CD8-positive, alpha-beta memory T cell (primary cell): ENCODE results near the gene PTPRT. TPM values are rescaled to one million over a fixed set of nuclear protein-coding genes. Genes with fewer than 3 reads are reported as not detected.

ENCODE experiments used
- CTCF ChIA-PET: fragments of 350-600 bp; sonication (Branson Sonifier 250); formaldehyde crosslinking; loops from one replicate; lab custom pipeline; 2021; ENCODE audit warnings: antibody characterized with exemption; lab: Charles Lee
- POLR2A ChIA-PET: fragments of 350-600 bp; sonication (Branson Sonifier 250); formaldehyde crosslinking; loops from one replicate; lab custom pipeline; 2021; ENCODE audit warnings: antibody characterized with exemption; lab: Charles Lee
- DNase-seq, 5 donors: peaks; one replicate each; pipeline versions ENCODE4 v3.0.0 to v3.0.0-alpha.2; 2020 to 2022; ENCODE audit warnings: mixed read lengths in 1 of 5
- H3K27ac ChIP-seq: one replicate; pipeline ENCODE4 v1.7.0; 2013; ENCODE audit warnings: low read depth, mild to moderate bottlenecking, low read length, moderate library complexity
- H3K27me3 ChIP-seq: 2 replicates; pipeline ENCODE4 v1.7.0; 2013; ENCODE audit warnings: low read length, mild to moderate bottlenecking; ENCODE audit not compliant: insufficient read depth, poor library complexity, severe bottlenecking
- H3K36me3 ChIP-seq: 2 replicates; pipeline ENCODE4 v1.7.0; 2013; ENCODE audit warnings: mild to moderate bottlenecking, low read length, moderate library complexity; ENCODE audit not compliant: insufficient read depth
- H3K4me1 ChIP-seq: 2 replicates; pipeline ENCODE4 v1.7.0; 2013; ENCODE audit warnings: mild to moderate bottlenecking, low read length, moderate library complexity; ENCODE audit not compliant: insufficient read depth
- H3K4me3 ChIP-seq: 2 replicates; pipeline ENCODE4 v1.7.0; 2013; ENCODE audit warnings: mild to moderate bottlenecking, low read length
- H3K9me3 ChIP-seq: 2 replicates; pipeline ENCODE4 v1.7.0; 2013; ENCODE audit warnings: mild to moderate bottlenecking, low read length
- H3K27ac Mint-ChIP-seq, 8 donors: one replicate each; pipeline ENCODE4 v1.8.0; 2020 to 2021; ENCODE audit warnings: mixed read lengths in 8 of 8, mild to moderate bottlenecking in 6 of 8, inconsistent platforms in 3 of 8, moderate library complexity in 3 of 8
- H3K27me3 Mint-ChIP-seq, 2 donors: one replicate each; pipeline ENCODE4 v1.8.0; 2020 to 2021; ENCODE audit warnings: mixed read lengths in 2 of 2, mild to moderate bottlenecking in 1 of 2, moderate library complexity in 1 of 2
- H3K36me3 Mint-ChIP-seq, 3 donors: one replicate each; pipeline ENCODE4 v1.8.0; 2020 to 2021; ENCODE audit warnings: mixed read lengths in 3 of 3, inconsistent platforms in 1 of 3, mild to moderate bottlenecking in 1 of 3
- H3K4me1 Mint-ChIP-seq, 3 donors: one replicate each; pipeline ENCODE4 v1.8.0; 2020 to 2021; ENCODE audit warnings: mixed read lengths in 3 of 3, inconsistent platforms in 1 of 3, mild to moderate bottlenecking in 1 of 3
- H3K4me3 Mint-ChIP-seq, 7 donors: one replicate each; pipeline ENCODE4 v1.8.0; 2020 to 2021; ENCODE audit warnings: mixed read lengths in 7 of 7, mild to moderate bottlenecking in 6 of 7, moderate library complexity in 4 of 7, inconsistent platforms in 2 of 7
- H3K9me3 Mint-ChIP-seq, 5 donors: one replicate each; pipeline ENCODE4 v1.8.0; 2020 to 2022; ENCODE audit warnings: mixed read lengths in 5 of 5, mild to moderate bottlenecking in 3 of 5, moderate library complexity in 2 of 5, inconsistent platforms in 1 of 5
- polyA plus RNA-seq: library from polyadenylated mRNA; unstranded; fragments of 300-500 nt; fragmentation: Illumina TruSeq; gene quantifications from one replicate; pipeline ENCODE4 v1.2.3, GENCODE V29; 2021
- total RNA-seq, 2 experiments: library from RNA; stranded (reverse); gene quantifications; one replicate each; pipeline ENCODE4 v1.2.3, GENCODE V29; 2021

Gene PTPRT
- total and polyA plus RNA-seq, 3 experiments from 2014 or later = not detected

DNA sequence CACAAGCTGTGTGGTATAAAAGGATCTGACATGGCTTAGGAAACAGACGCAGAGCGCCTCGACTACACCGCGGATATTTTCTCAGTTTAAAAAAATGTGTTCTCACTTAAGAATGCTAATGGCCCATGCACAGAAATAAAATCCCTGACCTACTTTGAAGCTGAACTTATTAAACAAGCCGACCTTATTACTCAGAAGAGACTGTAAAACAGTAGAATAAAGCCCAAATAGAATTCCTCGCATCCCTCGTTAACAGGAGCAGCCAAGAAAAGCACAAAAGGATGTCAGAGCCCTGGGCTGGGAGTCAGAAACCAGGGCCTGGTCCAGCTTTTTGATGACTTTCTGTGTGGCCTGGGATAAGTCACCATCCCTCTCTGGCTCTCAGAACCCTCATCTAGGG lies 489.3 kb downstream of the PTPRT start:
- no peaks in the 10 kb centered on the region for H3K36me3 Mint-ChIP-seq
- H3K4me1 ChIP-seq = no peaks in the 10 kb centered on the region
- H3K4me3 Mint-ChIP-seq = no peak overlapping the region
- H3K9me3 ChIP-seq = no peaks in the 10 kb centered on the region
- no peaks in the 10 kb centered on the region for H3K4me1 Mint-ChIP-seq
- CTCF ChIA-PET = no interaction called here
- no peaks in the 10 kb centered on the region for H3K27me3 ChIP-seq
- H3K9me3 Mint-ChIP-seq = peaks cover 3 to 20% (median 17%) of the 10 kb centered on the region in 5 donors
- POLR2A ChIA-PET = no interaction called here
- no peak overlapping the region for H3K27ac Mint-ChIP-seq
- no peak overlapping the region for H3K27ac ChIP-seq
- no peak for DNase-seq
- no peaks in the 10 kb centered on the region for H3K27me3 Mint-ChIP-seq
- H3K4me3 ChIP-seq = no peak overlapping the region
- no peaks in the 10 kb centered on the region for H3K36me3 ChIP-seq

DNA sequence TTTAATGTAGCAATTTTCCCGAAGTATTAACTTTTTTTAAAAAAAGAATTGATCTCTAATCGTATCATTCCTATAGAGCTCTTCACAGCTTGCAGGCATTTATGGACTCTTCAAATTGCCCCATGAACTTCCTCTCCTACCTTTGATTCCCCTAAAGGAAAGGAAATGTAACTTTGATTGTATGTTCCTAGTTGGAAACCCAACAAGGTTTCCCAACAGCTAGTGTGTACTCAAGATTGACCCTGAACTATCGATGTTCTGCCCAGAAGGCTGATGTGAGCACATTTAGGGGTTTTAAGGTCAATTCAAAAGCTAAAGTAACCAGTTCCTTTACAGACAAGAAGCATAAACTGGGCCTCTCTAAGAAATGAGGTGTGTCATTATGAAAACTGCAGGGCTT lies 491.7 kb downstream of the PTPRT start:
- POLR2A ChIA-PET = no interaction called here
- Mint-ChIP-seq H3K9me3 (peaks cover 3 to 17% (median 11%) of the 10 kb centered on the region in 5 donors), H3K4me3 (no peak overlapping the region), H3K27me3 (no peaks in the 10 kb centered on the region), H3K27ac (no peak overlapping the region), H3K36me3 (no peaks in the 10 kb centered on the region), H3K4me1 (no peaks in the 10 kb centered on the region)
- H3K4me3 ChIP-seq = no peak overlapping the region
- H3K36me3 ChIP-seq = no peaks in the 10 kb centered on the region
- CTCF ChIA-PET = no interaction called here
- DNase-seq = no peak
- no peaks in the 10 kb centered on the region for H3K27me3 ChIP-seq
- H3K4me1 ChIP-seq = no peaks in the 10 kb centered on the region
- no peak overlapping the region for H3K27ac ChIP-seq
- no peaks in the 10 kb centered on the region for H3K9me3 ChIP-seq

DNA sequence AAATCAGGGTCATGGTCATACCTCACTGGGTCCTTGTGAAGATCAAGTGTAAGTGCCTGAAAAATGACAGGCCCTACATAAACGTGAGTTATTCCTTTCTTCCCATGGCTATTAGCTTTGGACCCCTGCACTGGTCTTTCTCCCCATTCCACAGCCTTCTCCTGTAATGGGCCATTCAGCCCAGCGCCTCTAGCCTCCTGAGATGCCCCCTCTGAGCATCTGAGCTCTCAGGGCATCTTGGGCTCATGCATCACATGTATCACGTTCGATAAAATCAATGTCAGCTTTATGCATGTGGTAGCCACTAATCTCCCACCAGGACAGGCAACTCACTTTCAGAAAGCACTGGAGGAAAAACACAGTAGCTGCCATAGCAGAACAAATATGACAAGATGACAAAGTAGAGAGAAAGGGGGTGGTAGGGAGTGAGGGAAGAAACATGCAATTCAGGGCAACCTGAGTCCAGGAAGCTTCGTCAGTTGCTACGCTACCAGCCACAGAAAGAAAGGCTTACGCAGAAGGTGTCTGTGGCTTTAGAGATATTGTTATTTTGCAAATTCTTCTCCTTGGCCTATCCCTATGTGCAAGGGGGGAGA lies 498.8 kb downstream of the PTPRT start:
- CTCF ChIA-PET = no interaction called here
- no peak overlapping the region for H3K4me3 Mint-ChIP-seq
- Histone ChIP-seq H3K27ac (no peak overlapping the region), H3K36me3 (no peaks in the 10 kb centered on the region), H3K4me3 (no peak overlapping the region), H3K9me3 (no peaks in the 10 kb centered on the region), H3K27me3 (no peaks in the 10 kb centered on the region), H3K4me1 (no peaks in the 10 kb centered on the region)
- peaks cover 12 to 18% (median 15%) of the 10 kb centered on the region in 5 donors for H3K9me3 Mint-ChIP-seq
- no peaks in the 10 kb centered on the region for H3K27me3 Mint-ChIP-seq
- no peak overlapping the region for H3K27ac Mint-ChIP-seq
- no peak for DNase-seq
- POLR2A ChIA-PET = no interaction called here
- no peaks in the 10 kb centered on the region for H3K4me1 Mint-ChIP-seq
- H3K36me3 Mint-ChIP-seq = peaks cover 0 to 3% (median 0%) of the 10 kb centered on the region in 3 donors

DNA sequence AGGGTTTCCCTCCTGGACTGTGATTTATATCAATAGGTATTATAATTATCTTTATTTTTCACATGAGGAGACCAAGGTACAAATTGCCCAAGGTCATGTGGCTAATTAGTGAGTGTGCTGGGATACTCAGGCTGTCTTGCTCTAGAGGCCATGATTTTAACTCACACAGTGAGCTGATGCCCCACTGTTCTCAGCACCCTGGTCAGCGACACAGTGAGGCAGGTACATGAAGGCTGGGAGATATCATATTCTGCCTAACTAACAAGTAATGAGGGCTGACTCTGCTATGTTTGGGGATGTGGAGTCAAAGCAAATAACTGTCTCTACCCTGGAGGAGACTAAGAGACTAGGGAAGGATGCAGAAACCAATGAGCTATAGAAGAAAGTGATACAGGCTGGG lies 501.1 kb downstream of the PTPRT start:
- Mint-ChIP-seq H3K4me3 (no peak overlapping the region), H3K27me3 (peaks cover 0 to 1% of the 10 kb centered on the region in 2 donors), H3K27ac (no peak overlapping the region), H3K36me3 (peaks cover 0 to 3% (median 0%) of the 10 kb centered on the region in 3 donors), H3K4me1 (no peaks in the 10 kb centered on the region), H3K9me3 (peaks cover 12 to 22% (median 15%) of the 10 kb centered on the region in 5 donors)
- no peak for DNase-seq
- no peaks in the 10 kb centered on the region for H3K27me3 ChIP-seq
- CTCF ChIA-PET = no interaction called here
- no peaks in the 10 kb centered on the region for H3K9me3 ChIP-seq
- no peaks in the 10 kb centered on the region for H3K4me1 ChIP-seq
- H3K36me3 ChIP-seq = no peaks in the 10 kb centered on the region
- H3K27ac ChIP-seq = no peak overlapping the region
- POLR2A ChIA-PET = no interaction called here
- no peak overlapping the region for H3K4me3 ChIP-seq

DNA sequence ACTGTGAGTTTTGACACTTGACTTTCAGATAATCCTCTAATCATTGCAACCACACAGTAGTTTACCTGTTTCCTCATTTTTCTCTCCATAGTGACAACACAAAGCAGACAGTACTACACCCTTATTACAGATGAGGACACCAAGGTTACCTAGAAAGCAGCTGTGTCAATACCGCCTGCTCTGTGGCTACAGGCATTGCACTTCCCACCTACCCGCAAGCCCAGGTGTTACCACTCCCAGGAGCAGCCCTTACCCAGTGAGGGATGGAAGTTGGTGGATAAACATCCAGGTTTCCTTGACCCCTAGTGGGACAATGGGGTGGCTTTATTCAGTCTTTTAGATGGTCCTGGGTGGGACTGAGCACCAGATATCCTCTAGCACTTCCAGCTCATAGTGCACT lies 503.6 kb downstream of the PTPRT start:
- H3K27ac Mint-ChIP-seq = no peak overlapping the region
- peaks cover 0 to 3% (median 0%) of the 10 kb centered on the region in 3 donors for H3K36me3 Mint-ChIP-seq
- peaks cover 10 to 22% (median 15%) of the 10 kb centered on the region in 5 donors for H3K9me3 Mint-ChIP-seq
- ChIA-PET CTCF (no interaction called here), POLR2A (no interaction called here)
- no peak overlapping the region for H3K4me3 Mint-ChIP-seq
- Histone ChIP-seq H3K4me3 (no peak overlapping the region), H3K4me1 (no peaks in the 10 kb centered on the region), H3K27me3 (no peaks in the 10 kb centered on the region), H3K27ac (no peak overlapping the region), H3K9me3 (no peaks in the 10 kb centered on the region), H3K36me3 (no peaks in the 10 kb centered on the region)
- no peaks in the 10 kb centered on the region for H3K4me1 Mint-ChIP-seq
- peaks cover 0 to 1% of the 10 kb centered on the region in 2 donors for H3K27me3 Mint-ChIP-seq
- no peak for DNase-seq

DNA sequence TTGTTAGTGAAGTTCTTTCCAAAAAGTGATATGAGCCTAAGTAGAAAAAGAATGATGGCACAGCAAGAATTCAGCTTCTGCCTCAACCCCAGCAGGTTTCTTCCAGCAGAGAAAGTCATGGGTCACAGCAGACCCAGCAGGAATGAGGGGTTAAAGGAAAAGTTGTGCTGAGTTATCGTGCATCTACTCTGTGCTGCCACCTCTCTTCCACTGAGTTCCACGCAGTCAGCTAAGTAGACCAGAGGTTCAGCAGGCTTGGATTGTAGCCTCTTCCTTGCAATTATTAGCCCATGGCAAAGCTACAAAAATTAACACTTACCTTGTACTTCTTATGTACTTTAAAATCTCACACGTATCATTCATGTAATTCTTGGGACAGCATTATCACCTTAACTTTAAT lies 510.8 kb downstream of the PTPRT start:
- Histone ChIP-seq H3K27ac (no peak overlapping the region), H3K4me3 (no peak overlapping the region), H3K36me3 (no peaks in the 10 kb centered on the region), H3K4me1 (no peaks in the 10 kb centered on the region), H3K27me3 (no peaks in the 10 kb centered on the region), H3K9me3 (no peaks in the 10 kb centered on the region)
- no peaks in the 10 kb centered on the region for H3K27me3 Mint-ChIP-seq
- ChIA-PET CTCF (no interaction called here), POLR2A (no interaction called here)
- no peaks in the 10 kb centered on the region for H3K4me1 Mint-ChIP-seq
- H3K4me3 Mint-ChIP-seq = no peak overlapping the region
- peaks cover 0 to 13% (median 8%) of the 10 kb centered on the region in 5 donors for H3K9me3 Mint-ChIP-seq
- no peak for DNase-seq
- H3K36me3 Mint-ChIP-seq = no peaks in the 10 kb centered on the region
- H3K27ac Mint-ChIP-seq = no peak overlapping the region

DNA sequence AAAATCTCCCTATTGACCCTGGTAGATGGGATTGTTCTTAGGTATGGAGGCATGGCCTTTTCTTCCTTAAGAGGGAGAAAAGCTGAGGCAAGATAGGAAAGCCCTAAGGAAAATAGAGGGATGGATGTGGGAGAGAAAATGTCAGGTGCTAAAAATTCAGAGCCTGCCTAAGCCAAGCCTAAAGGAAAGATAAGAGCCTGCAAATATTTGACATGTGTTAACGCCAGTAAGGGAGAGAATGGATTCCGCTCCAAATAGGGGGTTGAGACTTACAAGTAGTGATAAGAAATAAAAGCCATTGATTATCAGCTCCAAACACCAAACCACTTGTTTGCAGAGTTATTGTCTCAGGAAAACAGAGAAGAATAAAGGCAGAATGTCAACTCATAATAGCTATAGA lies 533.6 kb downstream of the PTPRT start:
- Histone ChIP-seq H3K9me3 (no peaks in the 10 kb centered on the region), H3K27me3 (no peaks in the 10 kb centered on the region), H3K4me3 (no peak overlapping the region), H3K4me1 (no peaks in the 10 kb centered on the region), H3K36me3 (no peaks in the 10 kb centered on the region), H3K27ac (no peak overlapping the region)
- Mint-ChIP-seq H3K27ac (no peak overlapping the region), H3K4me3 (no peak overlapping the region), H3K36me3 (no peaks in the 10 kb centered on the region), H3K9me3 (peaks cover 3 to 7% (median 6%) of the 10 kb centered on the region in 5 donors), H3K4me1 (no peaks in the 10 kb centered on the region), H3K27me3 (no peaks in the 10 kb centered on the region)
- ChIA-PET CTCF (no interaction called here), POLR2A (no interaction called here)
- no peak for DNase-seq

DNA sequence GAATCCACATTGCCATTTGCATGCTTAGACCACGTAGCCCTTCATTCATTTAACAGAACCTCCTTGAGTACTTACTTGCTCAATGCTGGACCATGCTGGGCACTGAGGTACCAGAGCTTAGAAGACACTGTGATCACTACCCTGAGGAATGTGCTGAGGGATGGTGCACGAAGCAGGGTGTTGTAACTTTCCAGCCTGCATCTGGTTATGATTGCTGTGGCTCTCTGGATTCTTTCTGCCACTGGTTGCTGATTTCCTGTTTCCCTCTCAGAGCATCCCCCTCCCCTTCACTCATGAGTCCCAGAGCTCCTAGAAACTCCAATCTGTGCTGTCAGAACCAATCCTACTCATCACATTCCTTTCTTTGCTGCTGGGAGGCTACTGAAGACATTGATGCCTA lies 537.4 kb downstream of the PTPRT start:
- no peaks in the 10 kb centered on the region for H3K4me1 Mint-ChIP-seq
- ChIA-PET CTCF (no interaction called here), POLR2A (no interaction called here)
- DNase-seq = no peak
- H3K9me3 Mint-ChIP-seq = peaks cover 3 to 11% (median 7%) of the 10 kb centered on the region in 5 donors
- H3K27me3 ChIP-seq = no peaks in the 10 kb centered on the region
- H3K27me3 Mint-ChIP-seq = no peaks in the 10 kb centered on the region
- H3K27ac ChIP-seq = no peak overlapping the region
- H3K4me3 Mint-ChIP-seq = no peak overlapping the region
- H3K27ac Mint-ChIP-seq = no peak overlapping the region
- no peaks in the 10 kb centered on the region for H3K36me3 ChIP-seq
- no peaks in the 10 kb centered on the region for H3K4me1 ChIP-seq
- peaks cover 0 to 2% (median 0%) of the 10 kb centered on the region in 3 donors for H3K36me3 Mint-ChIP-seq
- H3K9me3 ChIP-seq = no peaks in the 10 kb centered on the region
- H3K4me3 ChIP-seq = no peak overlapping the region
